PFSK-1 (cell line): ENCODE results near the gene LRRC53.

Experiments used
- FOXP2 ChIP-seq: optimal IDR thresholded peaks from 2 replicates; pipeline ENCODE3; 2011; ENCODE audit warnings: borderline replicate concordance, control low read depth, inconsistent platforms; ENCODE audit not compliant: insufficient read depth; ENCODE audit errors: extremely low read length, extremely low read depth
- POLR2AphosphoS5 ChIP-seq: IDR thresholded peaks from 2 replicates; pipeline ENCODE4 v1.6.1; 2012; ENCODE audit warnings: low read depth, mild to moderate bottlenecking, control low read depth, low read length, moderate library complexity
- SIN3A ChIP-seq: IDR thresholded peaks from 2 replicates; pipeline ENCODE4 v1.6.1; 2012; ENCODE audit warnings: mild to moderate bottlenecking, low read length, moderate library complexity, borderline replicate concordance; ENCODE audit not compliant: insufficient read depth
- TAF1 ChIP-seq: IDR thresholded peaks from 2 replicates; pipeline ENCODE4 v1.6.1; 2012; ENCODE audit warnings: low read length, control low read depth, borderline replicate concordance; ENCODE audit not compliant: insufficient read depth
- TF ChIP-seq, protein P1 (sequence below), 2 experiments: IDR thresholded peaks; 2 replicates each; pipeline versions ENCODE4 v1.6.1 to v1.8.0; 2011 to 2012; ENCODE audit warnings: low read depth in 2 of 2, low read length in 2 of 2, control low read depth in 1 of 2, inconsistent platforms in 1 of 2, mild to moderate bottlenecking in 1 of 2, moderate library complexity in 1 of 2; ENCODE audit not compliant: insufficient read depth in 1 of 2

Gene LRRC53

DNA sequence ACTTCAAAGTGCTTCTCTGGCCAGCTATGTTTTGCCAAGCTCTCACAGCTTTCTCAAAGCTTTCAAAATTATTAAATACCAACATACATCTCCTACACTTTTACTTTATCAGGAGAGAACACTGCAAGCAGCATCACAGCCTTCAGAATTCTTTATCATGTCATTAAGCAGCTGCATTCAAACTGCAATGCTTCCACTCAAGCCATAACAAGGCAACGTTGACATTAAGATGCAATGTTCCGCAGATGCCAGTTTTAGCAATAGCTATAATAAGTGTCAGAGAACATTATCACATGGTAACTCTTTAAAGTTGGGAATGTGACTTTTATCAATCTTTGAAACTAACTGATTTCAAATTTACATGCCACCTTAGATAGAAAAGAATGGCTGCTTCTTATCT, 91.9 kb downstream of the LRRC53 start:
- TF ChIP-seq, protein P1, sequence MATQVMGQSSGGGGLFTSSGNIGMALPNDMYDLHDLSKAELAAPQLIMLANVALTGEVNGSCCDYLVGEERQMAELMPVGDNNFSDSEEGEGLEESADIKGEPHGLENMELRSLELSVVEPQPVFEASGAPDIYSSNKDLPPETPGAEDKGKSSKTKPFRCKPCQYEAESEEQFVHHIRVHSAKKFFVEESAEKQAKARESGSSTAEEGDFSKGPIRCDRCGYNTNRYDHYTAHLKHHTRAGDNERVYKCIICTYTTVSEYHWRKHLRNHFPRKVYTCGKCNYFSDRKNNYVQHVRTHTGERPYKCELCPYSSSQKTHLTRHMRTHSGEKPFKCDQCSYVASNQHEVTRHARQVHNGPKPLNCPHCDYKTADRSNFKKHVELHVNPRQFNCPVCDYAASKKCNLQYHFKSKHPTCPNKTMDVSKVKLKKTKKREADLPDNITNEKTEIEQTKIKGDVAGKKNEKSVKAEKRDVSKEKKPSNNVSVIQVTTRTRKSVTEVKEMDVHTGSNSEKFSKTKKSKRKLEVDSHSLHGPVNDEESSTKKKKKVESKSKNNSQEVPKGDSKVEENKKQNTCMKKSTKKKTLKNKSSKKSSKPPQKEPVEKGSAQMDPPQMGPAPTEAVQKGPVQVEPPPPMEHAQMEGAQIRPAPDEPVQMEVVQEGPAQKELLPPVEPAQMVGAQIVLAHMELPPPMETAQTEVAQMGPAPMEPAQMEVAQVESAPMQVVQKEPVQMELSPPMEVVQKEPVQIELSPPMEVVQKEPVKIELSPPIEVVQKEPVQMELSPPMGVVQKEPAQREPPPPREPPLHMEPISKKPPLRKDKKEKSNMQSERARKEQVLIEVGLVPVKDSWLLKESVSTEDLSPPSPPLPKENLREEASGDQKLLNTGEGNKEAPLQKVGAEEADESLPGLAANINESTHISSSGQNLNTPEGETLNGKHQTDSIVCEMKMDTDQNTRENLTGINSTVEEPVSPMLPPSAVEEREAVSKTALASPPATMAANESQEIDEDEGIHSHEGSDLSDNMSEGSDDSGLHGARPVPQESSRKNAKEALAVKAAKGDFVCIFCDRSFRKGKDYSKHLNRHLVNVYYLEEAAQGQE (IDR thresholded peaks at IDR 0.05; ENCODE audit: insufficient read depth in 1 of 2, low read depth in 2 of 2, low read length in 2 of 2) = no peak
- TF ChIP-seq SIN3A = no peak
- no peak for TF ChIP-seq POLR2AphosphoS5
- no peak for TF ChIP-seq FOXP2
- TF ChIP-seq TAF1 = no peak
